ENCODE results near the gene DLGAP1.
"Not testable (repeated sequence)": the region's sequence is repeated elsewhere in the genome, so short reads cannot be mapped to it uniquely, and the experiment has no call there.

Gene DLGAP1

DNA sequence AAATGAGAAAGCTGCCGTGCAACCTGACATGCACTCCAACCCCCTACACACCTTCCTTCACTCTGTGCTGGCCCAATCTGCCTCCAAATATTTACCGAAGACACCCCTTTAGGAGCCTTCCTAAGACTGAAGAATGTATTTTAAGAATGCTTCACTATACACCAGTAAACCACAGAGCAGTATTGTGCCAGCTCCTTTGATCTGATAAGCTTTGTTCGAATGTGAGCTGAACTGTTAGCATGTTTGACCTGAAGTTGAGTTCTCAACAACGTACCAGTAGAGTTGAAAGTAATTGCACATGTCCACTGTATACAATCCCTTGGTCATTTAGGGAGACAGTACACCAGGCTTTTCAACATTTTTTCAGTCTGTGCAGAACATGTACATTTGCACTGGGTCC lies 745.9 kb downstream of the DLGAP1 start:
- ChIA-PET POLR2A (no interaction called here), CTCF (interaction anchor here (1.7 kb wide), 1 partner anchor 160 kb away, joined by 4 read pairs; no protein-coding TSS in a partner anchor)
- DNase-seq (ENCODE audit: extremely low spot score) = no peak
- TF ChIP-seq BHLHE40 (IDR thresholded peaks at IDR 0.05; ENCODE audit: borderline replicate concordance) (no peak), CTBP1 (IDR thresholded peaks at IDR 0.05; ENCODE audit: borderline replicate concordance) (no peak), SP1 (IDR thresholded peaks at IDR 0.05) (no peak), FOXA1 (IDR thresholded peaks at IDR 0.05) (no peak), TARDBP (IDR thresholded peaks at IDR 0.05) (no peak), SUZ12 (IDR thresholded peaks at IDR 0.05) (no peak), FOXM1 (IDR thresholded peaks at IDR 0.05; ENCODE audit: borderline replicate concordance) (no peak), ZNF384 (IDR thresholded peaks at IDR 0.05) (no peak), ELF4 (IDR thresholded peaks at IDR 0.05) (no peak), L3MBTL2 (conservative IDR thresholded peaks at IDR 0.05) (no peak), LEF1 (IDR thresholded peaks at IDR 0.05; ENCODE audit: borderline replicate concordance) (no peak), NFRKB (IDR thresholded peaks at IDR 0.05) (no peak), ARNT (IDR thresholded peaks at IDR 0.05) (no peak), HDGF (IDR thresholded peaks at IDR 0.05; ENCODE audit: borderline replicate concordance) (no peak), FOXK2 (IDR thresholded peaks at IDR 0.05) (no peak)
- TF ChIP-seq, protein P1, sequence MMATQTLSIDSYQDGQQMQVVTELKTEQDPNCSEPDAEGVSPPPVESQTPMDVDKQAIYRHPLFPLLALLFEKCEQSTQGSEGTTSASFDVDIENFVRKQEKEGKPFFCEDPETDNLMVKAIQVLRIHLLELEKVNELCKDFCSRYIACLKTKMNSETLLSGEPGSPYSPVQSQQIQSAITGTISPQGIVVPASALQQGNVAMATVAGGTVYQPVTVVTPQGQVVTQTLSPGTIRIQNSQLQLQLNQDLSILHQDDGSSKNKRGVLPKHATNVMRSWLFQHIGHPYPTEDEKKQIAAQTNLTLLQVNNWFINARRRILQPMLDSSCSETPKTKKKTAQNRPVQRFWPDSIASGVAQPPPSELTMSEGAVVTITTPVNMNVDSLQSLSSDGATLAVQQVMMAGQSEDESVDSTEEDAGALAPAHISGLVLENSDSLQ (IDR thresholded peaks at IDR 0.05) = no peak

DNA sequence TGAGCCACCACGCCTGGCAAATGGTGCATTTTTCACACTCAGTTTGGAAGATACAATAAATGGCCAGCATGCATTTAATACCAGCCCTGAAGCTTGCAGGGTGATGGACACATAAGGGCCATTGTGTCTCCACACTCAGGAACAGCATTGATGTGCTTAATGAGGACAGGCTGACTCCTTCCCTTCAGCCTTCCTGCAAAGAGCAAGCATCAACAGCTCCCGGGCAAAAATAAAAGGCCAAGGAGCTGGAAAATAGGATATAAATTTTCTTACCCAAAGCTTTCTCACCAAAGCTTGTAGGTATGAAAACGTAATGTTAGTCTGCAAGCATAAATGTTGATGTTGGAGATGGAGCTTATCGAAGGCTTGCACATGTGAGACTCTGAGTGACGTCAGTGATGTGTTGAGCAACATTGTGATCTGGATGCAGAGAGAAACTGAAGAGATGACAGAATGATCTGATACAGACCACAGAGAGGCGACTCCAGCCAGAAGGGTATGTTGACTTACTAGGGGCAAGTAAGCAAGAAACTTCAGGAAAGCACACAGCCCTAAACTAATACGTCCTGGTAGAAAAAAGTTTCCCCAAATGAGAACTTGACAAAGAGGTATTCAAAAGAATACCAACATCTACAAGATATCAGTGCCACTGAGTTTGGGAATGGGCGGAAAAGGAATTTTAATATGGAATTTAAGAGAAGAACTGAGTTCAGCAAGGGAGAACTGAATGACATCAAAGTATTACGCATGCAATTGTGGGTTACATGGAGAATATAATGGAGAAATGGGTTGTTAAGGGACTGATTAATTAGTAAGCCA lies 748.6 kb downstream of the DLGAP1 start:
- no peak for DNase-seq (ENCODE audit: extremely low spot score)
- POLR2A ChIA-PET = no interaction called here
- TF ChIP-seq HDGF (IDR thresholded peaks at IDR 0.05; ENCODE audit: borderline replicate concordance) = no peak
- no peak for TF ChIP-seq CTBP1 (IDR thresholded peaks at IDR 0.05; ENCODE audit: borderline replicate concordance)
- TF ChIP-seq L3MBTL2 (conservative IDR thresholded peaks at IDR 0.05) = no peak
- TF ChIP-seq FOXM1 (IDR thresholded peaks at IDR 0.05; ENCODE audit: borderline replicate concordance) = no peak
- no peak for TF ChIP-seq SUZ12 (IDR thresholded peaks at IDR 0.05)
- TF ChIP-seq LEF1 (IDR thresholded peaks at IDR 0.05; ENCODE audit: borderline replicate concordance) = no peak
- TF ChIP-seq ELF4 (IDR thresholded peaks at IDR 0.05) = no peak
- TF ChIP-seq FOXK2 (IDR thresholded peaks at IDR 0.05) = no peak
- no peak for TF ChIP-seq NFRKB (IDR thresholded peaks at IDR 0.05)
- no peak for TF ChIP-seq BHLHE40 (IDR thresholded peaks at IDR 0.05; ENCODE audit: borderline replicate concordance)
- no peak for TF ChIP-seq TARDBP (IDR thresholded peaks at IDR 0.05)
- no peak for TF ChIP-seq FOXA1 (IDR thresholded peaks at IDR 0.05)
- TF ChIP-seq SP1 (IDR thresholded peaks at IDR 0.05) = no peak
- TF ChIP-seq, protein P1 (IDR thresholded peaks at IDR 0.05) = no peak
- no peak for TF ChIP-seq ARNT (IDR thresholded peaks at IDR 0.05)
- TF ChIP-seq ZNF384 (IDR thresholded peaks at IDR 0.05) = no peak
- CTCF ChIA-PET = no interaction called here

DNA sequence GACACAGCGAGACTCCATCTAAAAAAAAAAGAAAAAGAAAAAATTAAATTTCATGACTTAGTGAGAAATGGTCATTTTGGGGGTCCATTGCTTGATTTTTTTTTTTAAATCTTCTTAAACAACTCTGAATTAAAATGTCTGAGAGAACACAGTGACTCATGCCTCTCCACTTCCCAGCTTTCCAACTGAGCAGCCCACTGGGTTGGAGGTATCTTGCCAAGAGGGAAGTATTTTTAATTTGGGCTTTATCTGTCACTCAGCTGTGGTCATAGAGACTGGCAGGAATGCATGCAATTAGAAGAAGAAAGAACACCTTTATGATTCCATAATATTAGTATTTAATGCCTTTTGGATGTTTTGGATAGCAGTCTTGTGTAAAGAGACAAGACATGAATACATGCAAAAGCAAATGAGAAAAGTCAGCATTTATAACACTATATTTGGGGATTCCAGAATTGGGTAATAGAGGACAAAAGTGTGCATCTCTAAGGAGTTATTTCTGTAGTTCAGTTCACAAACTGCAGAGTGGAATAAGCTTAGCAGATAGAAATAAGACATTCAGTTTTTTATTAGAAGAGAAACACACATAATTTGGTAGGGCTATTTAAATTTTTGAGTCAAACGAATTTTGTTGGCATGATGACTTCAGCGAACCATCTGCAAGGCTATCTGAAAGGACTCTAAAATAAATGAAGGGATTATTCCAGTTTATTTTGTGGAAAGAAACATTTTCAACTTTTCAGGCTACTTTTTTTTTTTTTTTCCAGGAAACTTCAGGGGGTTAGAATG lies 750.4 kb downstream of the DLGAP1 start:
- ChIA-PET CTCF (interaction anchor here (0.6 to 1.7 kb wide), 3 partner anchors 15 to 113 kb away, joined by 3 to 9 read pairs (median 6); no protein-coding TSS in a partner anchor), POLR2A (no interaction called here)
- TF ChIP-seq ELF4 (IDR thresholded peaks at IDR 0.05) = no peak
- no peak for TF ChIP-seq ZNF384 (IDR thresholded peaks at IDR 0.05)
- TF ChIP-seq LEF1 (IDR thresholded peaks at IDR 0.05; ENCODE audit: borderline replicate concordance) = no peak
- TF ChIP-seq HDGF (IDR thresholded peaks at IDR 0.05; ENCODE audit: borderline replicate concordance) = no peak
- TF ChIP-seq CTBP1 (IDR thresholded peaks at IDR 0.05; ENCODE audit: borderline replicate concordance) = no peak
- no peak for TF ChIP-seq BHLHE40 (IDR thresholded peaks at IDR 0.05; ENCODE audit: borderline replicate concordance)
- no peak for TF ChIP-seq FOXK2 (IDR thresholded peaks at IDR 0.05)
- no peak for TF ChIP-seq L3MBTL2 (conservative IDR thresholded peaks at IDR 0.05)
- TF ChIP-seq FOXA1 (IDR thresholded peaks at IDR 0.05) = no peak
- no peak for DNase-seq (ENCODE audit: extremely low spot score)

DNA sequence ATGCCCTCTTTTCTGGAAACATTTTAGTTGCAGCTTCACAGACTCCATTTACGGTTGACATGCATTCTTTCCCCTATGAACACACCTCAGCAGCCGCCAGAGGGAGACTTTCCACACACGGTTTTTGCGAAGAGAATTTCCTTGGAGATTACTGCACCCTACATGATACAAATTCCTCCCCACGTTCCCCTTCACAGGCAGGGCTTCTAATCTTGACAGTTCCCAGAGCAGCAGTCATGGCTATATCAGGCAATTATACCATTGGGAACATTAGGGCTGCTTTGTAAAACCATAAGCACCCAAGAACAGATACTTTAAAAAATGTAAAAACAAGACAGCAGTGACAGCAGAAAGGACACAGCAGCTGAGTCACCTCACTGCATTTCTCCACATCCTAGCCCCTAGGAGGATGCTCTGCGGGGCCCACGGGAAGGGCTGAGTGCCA lies 751.4 kb downstream of the DLGAP1 start:
- TF ChIP-seq BHLHE40 (IDR thresholded peaks at IDR 0.05; ENCODE audit: borderline replicate concordance) = no peak
- no peak for TF ChIP-seq ELF4 (IDR thresholded peaks at IDR 0.05)
- no peak for TF ChIP-seq ZNF384 (IDR thresholded peaks at IDR 0.05)
- TF ChIP-seq FOXK2 (IDR thresholded peaks at IDR 0.05) = no peak
- TF ChIP-seq TARDBP (IDR thresholded peaks at IDR 0.05) = no peak
- TF ChIP-seq, protein P1 (IDR thresholded peaks at IDR 0.05) = no peak
- no peak for TF ChIP-seq ARNT (IDR thresholded peaks at IDR 0.05)
- no peak for TF ChIP-seq LEF1 (IDR thresholded peaks at IDR 0.05; ENCODE audit: borderline replicate concordance)
- TF ChIP-seq SUZ12 (IDR thresholded peaks at IDR 0.05) = no peak
- peak; percentile 34 for DNase-seq (ENCODE audit: extremely low spot score)
- CTCF ChIA-PET = interaction anchor here (0.8 to 1.7 kb wide), 7 partner anchors 11 to 283 kb away, joined by 3 to 6 read pairs (median 4); no protein-coding TSS in a partner anchor
- POLR2A ChIA-PET = no interaction called here

DNA sequence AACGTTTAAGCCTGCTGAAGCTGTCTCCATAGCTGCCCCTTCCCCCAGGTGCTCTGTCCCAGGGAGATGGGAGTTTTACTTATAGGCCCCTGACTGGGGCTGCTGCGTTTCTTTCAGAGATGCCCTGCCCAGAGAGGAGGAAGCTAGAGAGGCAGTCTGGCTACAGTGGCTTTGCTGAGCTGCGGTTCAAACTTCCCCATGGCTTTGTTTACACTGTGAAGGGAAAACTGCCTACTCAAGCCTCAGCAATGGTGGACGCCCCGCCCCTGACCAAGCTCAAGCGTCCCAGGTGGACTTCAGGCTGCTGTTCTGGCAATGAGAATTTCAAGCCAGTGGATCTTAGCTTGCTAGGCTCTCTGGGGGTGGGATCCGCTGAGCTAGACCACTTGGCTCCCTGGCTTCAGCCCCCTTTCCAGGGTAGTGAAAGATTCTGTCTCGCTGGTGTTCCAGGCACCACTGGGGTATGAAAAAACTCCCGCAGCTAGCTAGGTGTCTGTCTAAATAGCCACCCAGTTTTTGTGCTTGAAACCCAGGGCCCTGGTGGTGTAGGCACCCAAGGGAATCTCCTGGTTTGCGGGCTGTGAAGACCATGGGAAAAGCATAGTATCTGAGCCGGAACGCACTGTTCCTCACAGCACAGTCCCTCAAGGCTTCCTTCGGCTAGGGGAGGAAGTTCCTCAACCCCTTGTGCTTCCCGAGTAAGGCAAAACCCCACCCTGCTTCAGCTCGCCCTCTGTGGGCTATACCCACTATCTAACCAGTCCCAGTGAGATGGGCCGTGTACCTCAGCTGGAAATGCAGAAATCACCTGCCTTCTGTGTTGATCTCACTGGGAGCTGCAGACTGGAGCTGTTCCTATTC lies 755.2 kb downstream of the DLGAP1 start:
- POLR2A ChIA-PET; DNase-seq (ENCODE audit: extremely low spot score); CTCF ChIA-PET: not testable (repeated sequence)

DNA sequence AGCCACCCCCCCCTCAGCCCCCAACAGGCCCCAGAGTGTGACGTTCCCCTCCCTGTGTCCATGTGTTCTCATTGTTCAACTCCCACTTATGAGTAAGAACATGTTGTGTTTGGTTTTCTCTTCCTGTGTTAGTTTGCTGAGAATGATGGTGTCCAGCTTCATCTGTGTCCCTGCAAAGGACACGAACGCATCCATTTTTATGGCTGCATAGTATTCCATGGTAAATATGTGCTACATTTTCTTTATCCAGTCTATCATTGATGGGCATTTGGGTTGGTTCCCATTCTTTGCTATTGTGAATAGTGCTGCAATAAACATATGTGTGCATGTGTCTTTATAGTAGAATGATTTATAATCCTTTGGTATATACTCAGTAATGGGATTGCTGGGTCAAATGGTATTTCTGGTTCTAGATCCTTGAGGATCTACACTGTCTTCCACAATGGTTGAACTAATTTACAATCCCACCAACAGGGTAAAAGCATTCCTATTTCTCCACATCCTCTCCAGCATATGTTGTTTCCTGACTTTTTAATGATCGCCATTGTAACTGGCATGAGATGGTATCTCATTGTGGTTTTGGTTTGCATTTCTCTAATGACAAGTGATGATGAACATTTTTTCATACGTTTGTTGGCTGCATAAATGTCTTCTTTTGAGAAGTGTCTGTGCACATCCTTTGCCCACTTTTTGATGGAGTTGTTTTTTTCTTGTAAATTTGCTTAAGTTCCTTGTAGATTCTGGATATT lies 760.9 kb downstream of the DLGAP1 start:
- CTCF ChIA-PET; POLR2A ChIA-PET; DNase-seq (ENCODE audit: extremely low spot score): not testable (repeated sequence)
